CD4-positive, alpha-beta T cell treated with Interleukin-6 at 100 ng/mL for 8 hours (primary cell): ENCODE data around the gene CABP5.
"Not testable (repeated sequence)": the region's sequence is repeated elsewhere in the genome, so short reads cannot be mapped to it uniquely, and the experiment has no call there.

Experiments
- DNase-seq: peaks from one replicate; pipeline ENCODE4 v3.0.0-alpha.2; 2020; ENCODE audit warnings: mixed read lengths, low spot score

CABP5 gene

GRCh38 chr19:48043675-48044258 lies at the start of gene CABP5:
Gene CABP5 (minus strand): TSS chr19:48044079. CDS start chr19:48043922, 157 bp downstream.
- DNase-seq = no peak

GRCh38 chr19:48091111-48091718 lies 47.3 kb upstream of the CABP5 start:
- not testable (repeated sequence) for DNase-seq

- no peak for DNase-seq
Measured at GRCh38 chr19:48090281-48090802, 46.5 kb upstream of the CABP5 start.

- not testable (repeated sequence) for DNase-seq
Measured at GRCh38 chr19:48088991-48089390, 45.1 kb upstream of the CABP5 start.

- DNase-seq = no peak
Measured at GRCh38 chr19:48085904-48086864, 42.3 kb upstream of the CABP5 start.

- DNase-seq = no peak
Measured at GRCh38 chr19:48085076-48085475, 41.2 kb upstream of the CABP5 start.

- no peak for DNase-seq
Measured at GRCh38 chr19:48081106-48081505, 37.2 kb upstream of the CABP5 start.

- DNase-seq = not testable (repeated sequence)
Measured at GRCh38 chr19:48070177-48070769, 26.4 kb upstream of the CABP5 start.

- no peak for DNase-seq
Measured at GRCh38 chr19:48069435-48069834, 25.6 kb upstream of the CABP5 start.

- no peak for DNase-seq
Measured at GRCh38 chr19:48064509-48064908, 20.6 kb upstream of the CABP5 start.

- DNase-seq = no peak
Measured at GRCh38 chr19:48061401-48062344, 17.8 kb upstream of the CABP5 start.

- no peak for DNase-seq
Measured at GRCh38 chr19:48060381-48060780, 16.5 kb upstream of the CABP5 start.

GRCh38 chr19:48059331-48059730 lies 15.5 kb upstream of the CABP5 start:
- DNase-seq = no peak

GRCh38 chr19:48053856-48054255 lies 10.0 kb upstream of the CABP5 start:
- DNase-seq = no peak

- no peak for DNase-seq
Measured at GRCh38 chr19:48053076-48053475, 9.2 kb upstream of the CABP5 start.

GRCh38 chr19:48051335-48052033 lies 7.6 kb upstream of the CABP5 start:
- DNase-seq = no peak

- no peak for DNase-seq
Measured at GRCh38 chr19:48044561-48044960, 682 bp upstream of the CABP5 start.

- no peak for DNase-seq
Measured at GRCh38 chr19:48041877-48042580, 1.9 kb downstream of the CABP5 start.

GRCh38 chr19:48036765-48037164 lies 7.1 kb downstream of the CABP5 start:
- no peak for DNase-seq

GRCh38 chr19:48033604-48034003 lies 10.3 kb downstream of the CABP5 start:
- no peak for DNase-seq
